ENCODE results near the gene KCP.

Gene KCP

DNA sequence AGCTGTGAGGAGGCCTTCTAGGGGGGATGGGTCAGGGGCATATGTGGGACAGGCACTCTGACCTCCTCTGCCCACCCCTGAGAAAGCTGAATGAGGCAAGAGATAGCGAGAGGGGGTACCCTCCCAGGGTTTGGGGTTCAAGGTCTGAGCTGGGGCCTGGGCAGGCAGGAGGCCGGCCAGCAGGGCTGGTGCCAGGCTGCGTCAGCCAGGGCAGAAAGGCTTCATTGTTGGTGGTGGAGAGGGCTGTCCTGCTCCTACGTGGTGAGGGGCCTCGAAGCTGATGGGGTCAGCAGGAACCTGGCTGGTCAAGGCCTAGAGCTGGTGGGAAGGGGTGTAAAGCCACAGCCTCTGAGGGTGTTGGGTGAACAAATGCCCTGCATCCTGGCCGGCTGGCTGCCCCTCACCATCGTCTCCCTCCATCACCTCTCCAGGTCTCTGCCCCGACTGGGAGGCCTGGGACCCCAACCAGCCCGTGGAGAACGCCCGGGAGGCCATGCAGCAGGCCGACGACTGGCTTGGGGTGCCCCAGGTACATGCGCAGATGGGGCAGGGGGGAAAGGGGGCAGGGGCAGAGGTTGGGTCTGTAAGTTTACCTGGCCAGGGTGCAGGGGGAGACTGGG, 73.7 kb downstream of the KCP start:
- FAIRE-seq, result no peak

DNA sequence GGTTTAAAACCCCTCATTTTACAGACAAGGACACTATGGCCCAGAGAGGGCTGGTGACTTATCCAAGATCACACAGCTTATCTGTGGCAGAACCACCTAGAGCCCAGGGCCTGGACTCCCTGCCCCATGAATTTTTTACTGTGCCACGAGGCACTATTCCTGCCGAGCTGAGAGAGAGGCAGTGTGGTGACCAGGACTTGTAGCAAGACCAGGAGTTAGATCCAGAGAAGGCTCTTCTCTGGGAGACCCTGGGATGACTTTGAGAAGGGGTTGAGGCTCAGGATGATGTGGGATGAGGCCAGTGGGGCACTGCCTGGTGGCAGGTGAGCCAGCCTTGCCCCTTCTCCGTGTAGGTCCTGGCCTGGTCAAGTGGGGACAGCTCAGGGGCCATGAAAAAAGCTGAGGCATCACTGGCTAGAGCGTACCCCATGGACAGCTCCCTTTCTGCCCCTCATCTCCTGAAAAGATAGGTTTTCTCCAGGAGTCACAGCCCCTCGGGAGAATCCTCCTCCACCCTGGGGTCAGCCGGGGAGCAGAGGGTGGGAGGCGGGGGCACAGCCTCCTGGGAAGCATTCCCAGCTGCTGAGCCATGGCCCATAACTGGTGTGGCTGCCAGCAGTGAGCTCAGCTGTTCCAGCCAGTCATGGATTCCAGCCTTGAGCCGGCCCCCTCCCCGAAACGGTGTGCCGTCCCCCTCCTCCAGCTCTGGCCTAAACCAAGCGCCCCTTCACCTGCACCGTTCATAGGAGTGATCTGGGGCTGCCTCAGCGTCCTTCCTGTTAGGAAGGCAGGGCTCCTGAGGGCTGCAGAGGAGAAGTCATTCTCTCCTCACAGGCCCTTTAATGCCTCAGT, 74.5 kb downstream of the KCP start:
- FAIRE-seq, result no peak

DNA sequence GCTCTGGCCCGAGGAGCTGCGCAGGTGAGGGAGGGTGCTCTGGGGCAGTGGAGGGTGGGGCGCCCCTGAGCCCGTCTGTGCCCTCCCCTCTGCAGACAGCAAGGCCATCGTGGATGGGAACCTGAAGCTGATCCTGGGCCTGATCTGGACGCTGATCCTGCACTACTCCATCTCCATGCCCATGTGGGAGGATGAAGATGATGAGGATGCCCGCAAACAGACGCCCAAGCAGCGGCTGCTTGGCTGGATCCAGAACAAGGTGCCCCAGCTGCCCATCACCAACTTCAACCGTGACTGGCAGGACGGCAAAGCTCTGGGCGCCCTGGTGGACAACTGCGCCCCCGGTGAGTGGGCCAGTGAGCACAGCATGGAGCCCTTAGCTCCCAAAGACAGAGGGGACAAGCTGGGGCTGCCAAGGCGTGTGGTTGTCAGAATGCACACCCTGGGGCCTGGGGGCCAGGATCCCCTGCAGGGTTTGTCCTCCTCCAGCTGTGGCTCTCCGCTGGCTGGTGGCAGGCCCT, 75.2 kb downstream of the KCP start:
- no peak for FAIRE-seq

DNA sequence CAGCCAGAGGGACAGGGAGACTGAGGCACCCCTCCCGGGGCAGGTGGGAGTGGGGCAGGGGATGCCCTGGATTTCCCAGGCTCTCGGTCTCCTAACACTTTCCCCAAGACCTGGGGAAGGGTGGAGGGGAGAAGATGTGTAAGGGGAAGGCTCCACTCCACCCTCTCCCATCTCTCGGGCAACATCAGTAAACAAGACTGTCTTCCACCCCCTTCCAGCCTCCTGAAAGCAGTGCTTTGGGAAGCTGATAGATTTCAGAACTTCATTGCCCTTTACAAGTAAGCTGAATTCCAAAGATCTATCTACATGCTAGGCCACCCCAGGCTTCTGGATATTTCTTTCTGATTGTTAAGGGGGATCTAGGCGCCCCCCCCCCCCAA, 76.6 kb downstream of the KCP start:
- FAIRE-seq, result no peak

DNA sequence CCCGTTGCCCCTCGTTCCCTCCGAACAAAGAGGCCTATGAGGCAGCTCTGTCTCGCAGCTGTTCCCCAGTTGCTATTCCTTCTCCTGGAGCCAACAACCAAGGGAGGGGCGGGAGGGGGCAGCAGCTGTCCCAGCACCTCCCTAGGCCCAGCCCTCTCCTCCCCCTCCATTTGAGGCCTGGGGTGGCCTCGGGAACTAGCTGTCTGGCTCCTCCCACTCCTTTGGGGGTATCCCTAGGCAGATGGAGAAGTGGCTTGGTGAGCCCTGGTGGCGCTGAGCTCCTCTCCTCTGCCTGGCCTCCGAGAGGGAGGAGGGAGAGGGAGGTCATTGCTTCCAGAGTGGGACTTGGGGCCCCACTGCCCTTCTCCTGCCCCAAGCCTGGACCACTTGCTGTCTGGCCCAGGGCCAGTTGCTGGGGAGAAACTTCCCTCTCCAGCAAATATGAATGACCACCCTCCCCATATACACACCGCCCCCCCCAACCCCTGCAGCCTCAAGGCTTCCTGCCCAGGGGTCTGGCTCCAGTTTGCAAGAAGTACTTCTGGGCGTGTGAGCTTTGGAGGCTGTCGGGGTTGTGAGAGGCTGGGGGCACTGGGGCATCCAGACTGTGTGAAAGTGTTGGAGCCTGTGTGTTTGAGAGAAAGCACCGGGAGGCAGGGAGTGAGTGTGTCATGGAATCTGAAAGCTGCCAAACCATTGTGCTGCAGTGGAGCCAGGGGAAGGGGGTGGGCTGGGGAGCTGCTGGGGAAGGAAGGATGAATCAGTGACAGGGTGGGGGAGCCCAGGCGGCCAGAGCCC, 77.2 kb downstream of the KCP start:
- no peak for FAIRE-seq

DNA sequence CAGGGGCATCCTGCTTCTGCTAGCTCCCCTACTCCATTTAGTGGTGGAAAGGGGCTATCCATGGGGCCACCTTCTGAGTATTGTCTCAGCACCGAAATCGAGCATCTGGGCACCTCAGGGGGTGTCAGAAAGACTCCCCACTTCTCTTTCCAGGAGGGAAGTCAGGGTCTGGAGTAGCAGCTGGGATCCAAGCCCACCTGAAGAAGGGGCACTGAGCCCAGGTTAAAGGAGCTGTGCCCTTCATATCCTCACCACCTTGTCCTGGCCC, 77.7 kb downstream of the KCP start:
- no peak for FAIRE-seq

DNA sequence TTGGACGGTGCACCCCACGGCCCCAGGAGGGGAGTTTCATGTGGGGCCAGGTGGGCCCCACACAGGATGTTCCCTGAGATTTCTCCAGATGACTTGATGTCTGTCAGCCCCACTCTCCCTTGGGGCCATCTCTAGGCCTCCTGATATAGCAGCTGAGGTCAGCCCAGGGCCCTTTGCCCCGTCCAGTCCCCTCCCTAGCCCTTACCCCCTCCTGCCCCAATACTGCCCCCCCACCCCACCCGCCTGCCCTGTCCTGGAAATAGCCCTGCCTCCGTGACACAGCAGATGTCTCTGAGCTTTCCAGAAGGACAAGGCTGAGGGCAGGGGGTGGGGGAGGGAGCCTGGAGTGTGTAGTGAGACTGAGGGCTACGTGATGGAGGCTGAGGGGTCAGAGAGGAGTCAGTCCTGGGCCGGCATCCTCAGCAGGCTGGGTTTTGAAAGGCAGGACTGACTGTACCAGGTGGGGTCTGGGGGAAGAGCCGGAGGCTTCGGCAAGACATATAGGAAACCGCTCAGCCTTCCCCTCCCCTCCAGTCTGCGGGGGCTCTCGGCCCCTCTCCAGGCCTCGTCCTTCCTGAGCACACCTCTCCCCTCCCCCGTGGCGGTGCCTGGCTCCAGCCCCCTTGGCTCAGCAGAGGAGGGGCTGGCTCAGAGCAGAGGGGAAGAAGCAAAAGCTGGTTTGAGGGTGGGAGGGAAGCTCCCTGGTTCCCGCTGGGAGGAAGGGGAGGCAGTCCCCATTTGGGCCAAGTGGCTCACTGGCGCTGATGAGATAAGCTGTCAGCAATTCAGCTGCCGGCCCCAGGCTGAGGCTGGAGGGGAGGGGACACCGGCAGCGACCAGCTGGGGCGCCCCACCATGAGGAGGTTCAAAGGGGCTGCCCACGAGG, 78.3 kb downstream of the KCP start:
- no peak for FAIRE-seq

DNA sequence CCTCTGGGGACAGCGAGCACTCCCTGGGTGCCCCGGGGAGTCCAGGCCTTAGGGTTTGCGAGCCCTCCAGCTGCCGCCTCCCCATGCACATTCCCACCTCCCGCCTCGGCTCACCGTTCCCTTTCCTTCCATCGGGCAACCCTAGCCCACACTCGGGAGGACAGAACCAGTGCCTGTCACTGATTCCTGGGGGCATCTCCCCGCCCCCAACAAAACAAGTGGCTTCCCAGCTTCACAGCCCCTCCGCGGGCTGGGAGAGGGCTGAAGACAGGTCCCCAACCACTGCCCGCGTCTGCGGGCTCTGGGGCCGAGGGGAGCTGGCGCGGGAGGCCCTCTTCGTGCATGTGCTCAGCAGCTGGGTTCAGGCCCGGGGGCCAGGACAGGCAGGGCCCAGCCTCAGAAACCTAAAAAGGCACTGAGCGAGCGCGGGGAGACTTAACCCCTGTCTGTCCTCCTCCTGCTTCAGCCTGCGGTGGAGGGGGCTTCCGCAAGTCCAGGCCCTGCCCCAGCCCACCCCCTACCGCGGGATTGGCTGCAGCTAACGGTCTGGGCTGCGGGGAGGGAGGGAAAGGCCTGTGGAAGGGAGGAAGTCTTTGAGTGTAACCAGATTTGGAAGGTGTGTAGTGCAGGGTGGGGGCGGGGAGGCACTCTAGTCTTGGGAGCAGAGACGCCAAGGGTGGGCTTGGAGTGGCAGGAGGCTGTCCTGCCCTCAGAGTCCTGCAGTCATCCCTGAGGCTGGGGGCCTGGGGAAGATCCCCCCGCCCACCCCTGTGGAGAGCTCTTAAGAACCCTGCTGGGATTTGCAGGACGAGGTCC, 79.1 kb downstream of the KCP start:
- FAIRE-seq, result no peak

DNA sequence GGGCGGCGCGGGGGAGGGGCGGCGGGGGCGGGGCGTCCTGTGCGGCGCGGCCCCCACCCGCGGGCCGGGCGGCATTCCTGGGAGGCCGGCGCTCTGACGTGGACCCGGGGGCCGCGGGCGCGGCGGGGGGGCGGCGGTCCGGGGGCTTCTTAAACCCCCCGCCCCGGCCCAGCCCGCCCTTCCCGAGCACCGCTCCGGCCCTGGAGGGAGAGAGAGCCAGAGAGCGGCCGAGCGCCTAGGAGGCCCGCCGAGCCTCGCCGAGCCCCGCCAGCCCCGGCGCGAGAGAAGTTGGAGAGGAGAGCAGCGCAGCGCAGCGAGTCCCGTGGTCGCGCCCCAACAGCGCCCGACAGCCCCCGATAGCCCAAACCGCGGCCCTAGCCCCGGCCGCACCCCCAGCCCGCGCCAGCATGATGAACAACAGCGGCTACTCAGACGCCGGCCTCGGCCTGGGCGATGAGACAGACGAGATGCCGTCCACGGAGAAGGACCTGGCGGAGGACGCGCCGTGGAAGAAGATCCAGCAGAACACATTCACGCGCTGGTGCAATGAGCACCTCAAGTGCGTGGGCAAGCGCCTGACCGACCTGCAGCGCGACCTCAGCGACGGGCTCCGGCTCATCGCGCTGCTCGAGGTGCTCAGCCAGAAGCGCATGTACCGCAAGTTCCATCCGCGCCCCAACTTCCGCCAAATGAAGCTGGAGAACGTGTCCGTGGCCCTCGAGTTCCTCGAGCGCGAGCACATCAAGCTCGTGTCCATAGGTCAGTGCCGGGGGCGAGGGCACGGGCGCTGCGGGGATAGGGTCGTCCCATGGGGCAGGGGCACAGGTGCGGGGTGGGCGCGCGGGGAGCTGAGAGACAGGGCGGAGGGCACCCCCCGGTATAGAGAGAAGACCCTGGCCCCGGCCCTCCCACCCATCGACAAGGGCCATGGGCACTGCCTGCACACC, 80.0 kb downstream of the KCP start, which contains the start of gene FLNC:
Gene FLNC (plus strand): TSS at position 176 of the 947 bp plus-strand sequence. CDS start 232 bp downstream, at position 408.
- FAIRE-seq, result no peak

DNA sequence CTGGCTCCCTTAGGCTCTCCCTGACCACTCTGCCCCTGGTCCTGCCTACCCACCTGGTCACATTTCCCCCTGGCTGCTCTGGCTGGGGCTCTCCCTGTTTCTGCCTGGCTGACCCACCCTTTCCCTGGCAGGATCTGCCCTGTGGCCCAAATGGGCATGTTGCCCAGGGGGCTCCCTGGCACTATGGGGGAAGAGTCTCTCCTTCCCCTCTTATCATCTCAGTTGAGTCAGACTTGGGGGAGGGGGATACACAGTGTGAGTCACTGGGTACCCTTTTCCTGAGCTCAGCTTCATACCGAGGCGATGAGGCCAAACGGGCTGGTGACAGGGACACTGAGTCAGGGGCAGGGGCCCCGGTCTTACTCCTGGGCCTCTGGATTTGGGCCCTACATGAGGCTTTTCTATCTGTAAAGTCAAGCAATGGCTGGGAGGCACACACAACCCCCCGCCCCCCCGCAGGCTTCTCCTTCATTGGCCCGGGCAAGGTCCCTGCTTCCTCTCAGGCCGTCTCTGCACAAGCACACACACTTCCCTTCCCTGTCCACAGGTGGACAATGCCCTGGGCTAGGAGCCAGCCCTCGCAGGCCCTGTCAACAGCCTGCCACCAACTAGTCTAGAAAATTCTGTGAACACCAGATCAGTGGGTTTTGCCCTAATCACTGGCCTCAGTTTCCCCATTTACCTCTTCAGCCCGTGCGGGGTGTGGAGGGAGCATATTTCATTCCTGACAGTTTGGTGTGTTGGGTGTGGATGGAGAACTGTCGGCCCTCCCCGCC, 80.9 kb downstream of the KCP start:
- no peak for FAIRE-seq

DNA sequence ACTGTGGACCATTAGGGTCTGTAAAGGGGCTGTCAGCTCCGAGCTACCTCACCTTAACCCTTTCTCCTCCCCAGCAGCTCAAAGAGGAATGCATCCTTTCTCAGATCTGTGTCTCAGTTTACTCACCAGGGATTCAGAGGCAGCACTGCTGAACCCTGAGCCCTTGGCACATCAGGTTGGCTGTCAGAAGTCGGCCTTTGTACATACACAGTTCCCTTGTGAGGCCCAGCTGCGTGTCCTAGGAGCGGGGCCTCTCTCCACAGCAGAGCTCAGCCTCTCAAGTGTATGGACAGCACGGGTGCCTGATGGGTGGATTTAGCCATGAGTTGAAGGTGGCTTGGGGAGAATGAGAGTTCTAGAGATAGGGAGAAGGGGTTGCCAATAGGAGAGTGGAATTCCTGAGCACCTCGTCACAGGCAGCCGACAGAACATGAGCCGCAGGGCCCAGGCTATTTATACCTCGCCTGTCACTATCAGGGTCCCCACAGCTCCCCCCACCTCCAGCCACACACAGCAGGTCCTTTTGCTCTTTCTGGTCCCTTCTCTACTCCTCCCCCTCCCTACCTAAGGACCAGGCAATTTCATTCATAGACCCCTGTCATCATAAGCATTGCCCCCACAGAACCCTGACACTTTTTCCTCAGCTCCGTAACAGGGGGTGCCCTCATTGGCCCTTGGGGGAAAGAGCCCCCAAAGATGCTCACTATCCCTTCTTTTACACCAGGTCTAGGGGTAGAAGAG, 82.4 kb downstream of the KCP start:
- no peak for FAIRE-seq

DNA sequence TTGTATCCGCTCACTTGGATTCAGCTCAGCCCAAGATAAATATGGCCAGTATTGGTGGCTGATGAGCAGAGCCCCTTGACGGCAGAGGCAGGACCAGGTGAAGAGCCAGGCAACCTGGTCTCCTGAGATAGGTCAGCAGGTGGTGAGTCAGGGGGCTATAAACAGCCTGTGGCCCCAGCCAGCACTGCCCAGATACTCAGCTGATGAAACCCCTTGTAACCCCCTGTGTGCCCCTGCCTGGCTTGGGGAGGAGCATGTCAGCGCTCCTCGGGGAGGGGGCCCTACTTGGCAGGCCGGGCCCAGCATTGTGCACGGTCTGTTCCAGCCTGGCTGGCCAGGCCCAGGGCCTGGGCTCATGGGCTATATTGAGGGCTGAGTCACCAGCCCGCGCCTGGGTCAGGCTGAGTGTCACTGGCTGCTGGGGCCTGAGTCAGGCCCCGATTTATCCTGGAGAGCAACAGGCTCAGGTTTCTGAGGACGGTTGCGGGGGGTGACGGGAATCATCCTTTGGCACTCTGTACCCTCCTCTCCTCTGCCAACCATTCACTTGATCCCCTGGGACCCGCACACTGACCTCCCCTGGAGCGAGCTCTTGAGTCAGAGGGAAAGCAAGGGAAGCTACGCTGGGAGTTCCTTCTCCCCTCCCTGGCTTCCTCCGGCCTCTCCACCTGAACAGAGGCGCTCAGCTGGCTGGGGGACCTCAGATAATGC, 83.1 kb downstream of the KCP start:
- no peak for FAIRE-seq

DNA sequence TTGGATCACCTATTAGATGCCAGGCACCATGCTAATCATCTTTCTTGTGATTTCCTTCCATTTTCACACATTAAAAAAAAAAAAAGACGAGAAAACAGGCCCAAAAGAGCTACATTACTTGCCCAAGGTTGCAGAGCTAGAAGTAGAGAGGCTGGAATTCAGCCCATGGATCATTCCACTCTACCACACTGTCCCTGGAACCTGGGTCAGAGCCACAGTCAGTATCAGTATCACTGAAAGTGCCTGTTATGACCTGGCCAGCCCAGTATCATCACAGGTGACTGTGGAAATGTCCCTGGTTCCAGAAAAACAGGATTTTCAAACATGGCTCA, 83.6 kb downstream of the KCP start:
- FAIRE-seq, result no peak
